H9 (cell line): ENCODE results near the gene ASXL3. TPM values are rescaled to one million over a fixed set of nuclear protein-coding genes. Genes with fewer than 3 reads are reported as not detected.

Experiments used
- DNase-seq: peaks from one replicate; pipeline ENCODE4 v3.0.0-alpha.2; 2017
- H2AFZ ChIP-seq: one replicate; pipeline ENCODE4 v1.6.1; 2013; ENCODE audit warnings: mild to moderate bottlenecking, low read length, control low read depth, moderate library complexity
- H2AK5ac ChIP-seq: 2 replicates; pipeline ENCODE4 v1.6.1; 2013; ENCODE audit warnings: low read length, control low read depth, mixed read lengths; ENCODE audit not compliant: insufficient read length
- H2BK120ac ChIP-seq: one replicate; pipeline ENCODE4 v1.6.1; 2013; ENCODE audit warnings: low read depth, mild to moderate bottlenecking, low read length, control low read depth, inconsistent platforms; ENCODE audit not compliant: poor library complexity, severe bottlenecking
- H2BK12ac ChIP-seq: 2 replicates; pipeline ENCODE4 v1.6.1; 2013; ENCODE audit warnings: low read length, control low read depth, mixed read lengths, low read depth; ENCODE audit not compliant: insufficient read length
- H2BK15ac ChIP-seq: 2 replicates; pipeline ENCODE4 v1.6.1; 2013; ENCODE audit warnings: low read depth, low read length, control low read depth
- H2BK20ac ChIP-seq: one replicate; pipeline ENCODE4 v1.6.1; 2013; ENCODE audit warnings: low read depth, mild to moderate bottlenecking, low read length, control low read depth, inconsistent platforms; ENCODE audit not compliant: poor library complexity, severe bottlenecking
- H2BK5ac ChIP-seq: 2 replicates; pipeline ENCODE4 v1.6.1; 2013; ENCODE audit warnings: low read length, control low read depth, mixed read lengths; ENCODE audit not compliant: insufficient read length
- H3K14ac ChIP-seq: 2 replicates; pipeline ENCODE4 v1.6.1; 2013; ENCODE audit warnings: low read length, control low read depth; ENCODE audit not compliant: insufficient read depth
- H3K18ac ChIP-seq: 2 replicates; pipeline ENCODE4 v1.6.1; 2013; ENCODE audit warnings: low read depth, mild to moderate bottlenecking, mixed read lengths, low read length, control low read depth; ENCODE audit not compliant: insufficient read length
- H3K23ac ChIP-seq: 2 replicates; pipeline ENCODE4 v1.6.1; 2013; ENCODE audit warnings: low read length, control low read depth, mixed read lengths, low read depth; ENCODE audit not compliant: insufficient read length
- H3K23me2 ChIP-seq: 2 replicates; pipeline ENCODE4 v1.6.1; 2013; ENCODE audit warnings: low read depth, mild to moderate bottlenecking, mixed read lengths, low read length, control low read depth; ENCODE audit not compliant: insufficient read length, poor library complexity, severe bottlenecking
- H3K27ac ChIP-seq: 2 replicates; pipeline ENCODE4 v1.5.1; 2013; ENCODE audit warnings: low read length, control low read depth, mixed read lengths, low read depth; ENCODE audit not compliant: insufficient read length
- H3K27me3 ChIP-seq: 2 replicates; pipeline ENCODE4 v1.6.1; 2013; ENCODE audit warnings: low read length, control low read depth, inconsistent platforms; ENCODE audit not compliant: insufficient read depth
- H3K4ac ChIP-seq: 2 replicates; pipeline ENCODE4 v1.6.1; 2013; ENCODE audit warnings: low read depth, mild to moderate bottlenecking, control low read depth, inconsistent platforms, low read length, moderate library complexity
- H3K4me1 ChIP-seq: 2 replicates; pipeline ENCODE4 v1.6.1; 2013; ENCODE audit warnings: low read length, control low read depth, inconsistent platforms; ENCODE audit not compliant: insufficient read depth
- H3K4me2 ChIP-seq: 2 replicates; pipeline ENCODE4 v1.6.1; 2013; ENCODE audit warnings: low read length, control low read depth, mixed read lengths; ENCODE audit not compliant: insufficient read length, insufficient read depth
- H3K56ac ChIP-seq: 2 replicates; pipeline ENCODE4 v1.6.1; 2013; ENCODE audit warnings: low read depth, mild to moderate bottlenecking, mixed read lengths, low read length, control low read depth; ENCODE audit not compliant: insufficient read length
- H3K79me1 ChIP-seq: 2 replicates; pipeline ENCODE4 v1.6.1; 2013; ENCODE audit warnings: low read depth, mild to moderate bottlenecking, moderate library complexity, low read length, control low read depth, inconsistent platforms; ENCODE audit not compliant: insufficient read depth, poor library complexity, severe bottlenecking
- H3K79me2 ChIP-seq: 2 replicates; pipeline ENCODE4 v1.6.1; 2013; ENCODE audit warnings: low read length, control low read depth, inconsistent platforms; ENCODE audit not compliant: insufficient read depth
- H3K9ac ChIP-seq: 2 replicates; pipeline ENCODE4 v1.6.1; 2013; ENCODE audit warnings: low read length, control low read depth, mixed read lengths; ENCODE audit not compliant: insufficient read length; ENCODE audit errors: extremely low read depth
- H3K9me3 ChIP-seq: one replicate; pipeline ENCODE4 v1.6.1; 2013; ENCODE audit warnings: low read depth, low read length, inconsistent platforms; ENCODE audit not compliant: control insufficient read depth
- H3T11ph ChIP-seq: one replicate; pipeline ENCODE4 v1.6.1; 2013; ENCODE audit warnings: mild to moderate bottlenecking, low read length, control low read depth, inconsistent platforms
- H4K20me1 ChIP-seq: one replicate; pipeline ENCODE4 v1.6.1; 2013; ENCODE audit not compliant: control insufficient read depth, insufficient read length, insufficient read depth
- H4K5ac ChIP-seq: 2 replicates; pipeline ENCODE4 v1.6.1; 2013; ENCODE audit warnings: low read depth, mild to moderate bottlenecking, mixed read lengths, low read length, control low read depth; ENCODE audit not compliant: insufficient read length
- H4K8ac ChIP-seq: replicated peaks from 2 replicates; pipeline ENCODE4 v1.6.1; 2013; ENCODE audit warnings: low read length, control low read depth, mixed read lengths, low read depth; ENCODE audit not compliant: insufficient read length
- H4K91ac ChIP-seq: 2 replicates; pipeline ENCODE4 v1.6.1; 2013; ENCODE audit warnings: low read depth, mild to moderate bottlenecking, moderate library complexity, mixed read lengths, low read length, control low read depth; ENCODE audit not compliant: insufficient read length
- H3K27ac Mint-ChIP-seq, 3 experiments: 2 replicates in 2 of 3; 3 replicates in 1 of 3; pipeline ENCODE4 v1.8.0; 2020 to 2021; ENCODE audit warnings: mixed read lengths in 3 of 3, mild to moderate bottlenecking in 1 of 3, moderate library complexity in 1 of 3
- H3K27me3 Mint-ChIP-seq: 2 replicates; pipeline ENCODE4 v1.8.0; 2021; ENCODE audit warnings: low read depth, mild to moderate bottlenecking, moderate library complexity, mixed read lengths
- H3K36me3 Mint-ChIP-seq, 3 experiments: 2 replicates in 2 of 3; 3 replicates in 1 of 3; pipeline ENCODE4 v1.8.0; 2020 to 2021; ENCODE audit warnings: low read depth in 3 of 3, mixed read lengths in 3 of 3; ENCODE audit not compliant: insufficient read depth in 1 of 3
- H3K4me1 Mint-ChIP-seq, 2 experiments: 2 replicates each; pipeline ENCODE4 v1.8.0; 2020; ENCODE audit warnings: mixed read lengths in 2 of 2
- H3K4me3 Mint-ChIP-seq, 2 experiments: 2 replicates in 1 of 2; 3 replicates in 1 of 2; pipeline ENCODE4 v1.8.0; 2020 to 2021; ENCODE audit warnings: mild to moderate bottlenecking in 2 of 2, mixed read lengths in 2 of 2, moderate library complexity in 1 of 2
- H3K9me3 Mint-ChIP-seq, 2 experiments: 2 replicates in 1 of 2; 3 replicates in 1 of 2; pipeline ENCODE4 v1.8.0; 2020; ENCODE audit warnings: mild to moderate bottlenecking in 2 of 2, mixed read lengths in 2 of 2, moderate library complexity in 1 of 2
- WGBS: extraction: QIAGEN DNeasy Blood & Tissue Kit; methylation state at CpG from one replicate; pipeline ENCODE4 v1.1.7; 2013; ENCODE audit warnings: missing lambda C conversion rate, low lambda C conversion rate, mixed read lengths; ENCODE audit not compliant: insufficient read length; ENCODE audit errors: extremely low coverage; 5-methylcytosine and 5-hydroxymethylcytosine counted together
- total RNA-seq: library from RNA; stranded (reverse); gene quantifications from 2 replicates; pipeline ENCODE4 v1.2.1, GENCODE V29; 2021
- TF ChIP-seq, protein P1 (sequence below): fragments of 200-600 bp; sonication (generic); conservative IDR thresholded peaks from 3 replicates; pipeline ENCODE4 v1.8.0; 2021; ENCODE audit warnings: antibody characterized with exemption, mild to moderate bottlenecking

ASXL3 gene
- total RNA-seq, 1 experiment from 2014 or later = 0.35 TPM

DNA sequence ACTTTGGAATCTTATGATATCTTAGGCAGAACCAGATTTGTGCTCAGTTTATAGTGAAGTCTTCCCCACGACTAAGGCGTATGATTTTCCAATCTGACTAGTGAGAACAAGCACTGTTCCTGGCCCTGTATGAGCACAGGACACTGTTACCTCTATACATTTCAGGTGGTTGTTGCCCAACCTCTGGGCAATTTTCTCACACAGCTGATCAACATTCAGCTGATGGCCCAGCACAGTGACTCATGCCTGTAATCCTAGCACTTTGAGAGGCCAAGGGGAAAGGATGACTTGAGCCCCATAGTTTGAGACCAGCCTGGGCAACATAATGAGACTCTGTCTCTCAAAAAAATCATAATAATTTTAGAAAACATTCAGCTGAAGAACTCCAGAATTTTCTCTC lies 119.5 kb downstream of the ASXL3 start:
- Histone ChIP-seq H3T11ph (no peak overlapping the region), H3K4me2 (no peak overlapping the region), H2AFZ (no peak overlapping the region), H2AK5ac (no peak overlapping the region), H3K27me3 (no peaks in the 10 kb centered on the region), H3K4ac (no peak overlapping the region), H3K79me1 (no peaks in the 10 kb centered on the region), H3K23me2 (no peaks in the 10 kb centered on the region), H4K91ac (no peak overlapping the region), H2BK20ac (no peak overlapping the region), H4K8ac (no peak overlapping the region), H4K20me1 (no peaks in the 10 kb centered on the region), H3K18ac (no peak overlapping the region), H3K14ac (no peak overlapping the region), H2BK15ac (no peak overlapping the region), H3K9me3 (no peaks in the 10 kb centered on the region), H2BK120ac (no peak overlapping the region), H3K27ac (no peak overlapping the region), H3K79me2 (no peaks in the 10 kb centered on the region), H2BK5ac (no peak overlapping the region), H3K23ac (no peak overlapping the region), H3K56ac (no peak overlapping the region), H3K4me1 (no peaks in the 10 kb centered on the region), H3K9ac (no peak overlapping the region), H2BK12ac (no peak overlapping the region), H4K5ac (no peak overlapping the region)
- Mint-ChIP-seq H3K4me3 (no peak overlapping the region), H3K9me3 (no peaks in the 10 kb centered on the region), H3K4me1 (no peaks in the 10 kb centered on the region), H3K36me3 (no peaks in the 10 kb centered on the region), H3K27ac (no peak overlapping the region), H3K27me3 (no peaks in the 10 kb centered on the region)
- no CpG with 5 or more reads among the region's 2 CpGs for WGBS
- DNase-seq = no peak
- TF ChIP-seq, protein P1, sequence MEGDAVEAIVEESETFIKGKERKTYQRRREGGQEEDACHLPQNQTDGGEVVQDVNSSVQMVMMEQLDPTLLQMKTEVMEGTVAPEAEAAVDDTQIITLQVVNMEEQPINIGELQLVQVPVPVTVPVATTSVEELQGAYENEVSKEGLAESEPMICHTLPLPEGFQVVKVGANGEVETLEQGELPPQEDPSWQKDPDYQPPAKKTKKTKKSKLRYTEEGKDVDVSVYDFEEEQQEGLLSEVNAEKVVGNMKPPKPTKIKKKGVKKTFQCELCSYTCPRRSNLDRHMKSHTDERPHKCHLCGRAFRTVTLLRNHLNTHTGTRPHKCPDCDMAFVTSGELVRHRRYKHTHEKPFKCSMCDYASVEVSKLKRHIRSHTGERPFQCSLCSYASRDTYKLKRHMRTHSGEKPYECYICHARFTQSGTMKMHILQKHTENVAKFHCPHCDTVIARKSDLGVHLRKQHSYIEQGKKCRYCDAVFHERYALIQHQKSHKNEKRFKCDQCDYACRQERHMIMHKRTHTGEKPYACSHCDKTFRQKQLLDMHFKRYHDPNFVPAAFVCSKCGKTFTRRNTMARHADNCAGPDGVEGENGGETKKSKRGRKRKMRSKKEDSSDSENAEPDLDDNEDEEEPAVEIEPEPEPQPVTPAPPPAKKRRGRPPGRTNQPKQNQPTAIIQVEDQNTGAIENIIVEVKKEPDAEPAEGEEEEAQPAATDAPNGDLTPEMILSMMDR = no peak
